ENCODE measurements around the gene ADGRA1.

- TF ChIP-seq POLR2AphosphoS5 (IDR thresholded peaks at IDR 0.05): no peak
- TF ChIP-seq CTCF (IDR thresholded peaks at IDR 0.05): no peak
- no peak for TF ChIP-seq POLR2A (IDR thresholded peaks at IDR 0.05)
- no peak for TF ChIP-seq EP300 (IDR thresholded peaks at IDR 0.05)
Measured at GRCh38 chr10:133102415-133103095, 14.8 kb downstream of the ADGRA1 start.
